NB4 (cell line): ENCODE data around the gene CTDSPL.

Experiments
- DNase-seq: peaks from one replicate; pipeline ENCODE4 v3.0.0; 2010; ENCODE audit warnings: low read depth
- H3K4me3 ChIP-seq: one replicate; pipeline ENCODE4 v1.5.1; 2011; ENCODE audit warnings: mild to moderate bottlenecking, low read depth, low read length, moderate library complexity
- CTCF ChIP-seq: IDR thresholded peaks from one replicate; pipeline ENCODE4 v1.5.1; 2012; ENCODE audit warnings: low read depth, low read length
- MAX ChIP-seq: IDR thresholded peaks from 2 replicates; pipeline ENCODE4 v1.6.1; 2011; ENCODE audit warnings: low read depth, low read length
- MYC ChIP-seq: IDR thresholded peaks from 2 replicates; pipeline ENCODE4 v1.6.1; 2011; ENCODE audit warnings: low read depth, low read length
- POLR2A ChIP-seq: IDR thresholded peaks from 2 replicates; pipeline ENCODE4 v1.6.1; 2011; ENCODE audit warnings: mild to moderate bottlenecking; ENCODE audit not compliant: insufficient read length; ENCODE audit errors: extremely low read depth

Gene CTDSPL

GRCh38 chr3:37836589-37836988 is 25.1 kb upstream of the CTDSPL start:
- no peak for TF ChIP-seq CTCF
- no peak for TF ChIP-seq MAX
- TF ChIP-seq POLR2A: no peak
- TF ChIP-seq MYC: no peak
- no peak for DNase-seq
- H3K4me3 ChIP-seq: no peak overlapping the region

GRCh38 chr3:37847689-37848088 is 14.0 kb upstream of the CTDSPL start:
- DNase-seq: no peak
- TF ChIP-seq CTCF: no peak
- no peak for TF ChIP-seq MYC
- TF ChIP-seq POLR2A: no peak
- no peak overlapping the region for H3K4me3 ChIP-seq

GRCh38 chr3:37849146-37849923 is 12.3 kb upstream of the CTDSPL start:
- TF ChIP-seq POLR2A: no peak
- no peak for TF ChIP-seq MAX
- TF ChIP-seq MYC: no peak
- TF ChIP-seq CTCF: no peak
- H3K4me3 ChIP-seq: no peak overlapping the region
- no peak for DNase-seq

DNA sequence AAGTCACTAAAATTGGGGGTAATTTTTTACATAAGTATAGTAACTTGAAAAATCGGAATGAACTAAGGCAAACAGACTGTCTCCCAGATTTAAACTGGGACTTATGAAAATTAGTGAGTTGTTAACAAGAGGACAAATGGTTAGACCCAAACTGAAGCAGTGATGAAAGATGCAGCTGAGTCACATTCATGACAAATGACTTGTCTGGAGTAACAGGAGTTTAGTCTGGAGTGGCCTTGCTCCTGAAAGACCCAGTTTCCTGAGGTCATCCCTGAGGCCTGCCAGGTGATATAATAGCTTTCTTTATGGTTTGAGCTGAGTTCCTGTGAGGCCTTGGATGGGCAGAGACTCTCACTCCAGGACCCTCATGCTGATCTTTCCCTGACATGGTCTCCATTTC is 9.6 kb upstream of the CTDSPL start:
- no peak for TF ChIP-seq POLR2A
- no peak for TF ChIP-seq MYC
- no peak for TF ChIP-seq CTCF
- no peak for TF ChIP-seq MAX
- no peak for DNase-seq
- H3K4me3 ChIP-seq: no peak overlapping the region

GRCh38 chr3:37852771-37853170 is 8.9 kb upstream of the CTDSPL start:
- DNase-seq: no peak
- TF ChIP-seq CTCF (no peak), POLR2A (no peak), MAX (no peak), MYC (no peak)
- no peak overlapping the region for H3K4me3 ChIP-seq
